K562 (cell line): ENCODE measurements around the gene ICAM3. TPM values are rescaled to one million over a fixed set of nuclear protein-coding genes. Genes with fewer than 3 reads are reported as not detected.
A peak's percentile ranks its signal among the peaks of the same experiment; 100 is the strongest.

ENCODE experiments used
- ATAC-seq: fragments of 200-7000 bp; cut with Tn5 transposase; 3 replicates; pipeline ENCODE4 v1.9.1; 2020; ENCODE audit warnings: moderate library complexity
- BruUV-seq: library from RNA; stranded (reverse); fragments of 400-500 nt; replicated peaks from 2 replicates; lab custom pipeline; 2021; lab: Mats Ljungman, UMichigan
- CTCF ChIA-PET: fragments of 300-600 bp; formaldehyde crosslinking; extraction: SDS; loops from one replicate; lab custom pipeline; 2021; ENCODE audit warnings: low intra/inter-chr PET ratio; lab: Yijun Ruan, JAX
- POLR2A ChIA-PET: fragments of 300-600, 350-650 bp; sonication (Branson Sonifier 250); formaldehyde crosslinking; extraction: SDS; loops from one replicate; lab custom pipeline; 2021; ENCODE audit warnings: antibody characterized with exemption, inconsistent platforms; lab: Yijun Ruan, JAX
- DNase-seq, 4 experiments: peaks; one replicate each; pipeline versions ENCODE4 v3.0.0 to v3.0.0-alpha.2; 2011 to 2018; ENCODE audit warnings: low spot score in 3 of 4, mixed read lengths in 3 of 4; ENCODE audit errors: extremely low read depth in 1 of 4
- FAIRE-seq: peaks from 2 replicates; lab custom pipeline; 2011; peaks lifted over from hg19 to GRCh38; lab: Jason Lieb, UNC
- H2AFZ ChIP-seq: 2 replicates; pipeline ENCODE4 v1.6.0; 2011; ENCODE audit warnings: low read depth, low read length, control low read depth, inconsistent platforms
- H3K27ac ChIP-seq: fragments of 200-600 bp; 3 replicates; pipeline ENCODE4 v1.8.0; 2011; ENCODE audit warnings: low read depth, mild to moderate bottlenecking, control low read depth, inconsistent platforms, low read length, moderate library complexity, mixed read lengths; ENCODE audit errors: extremely low read depth
- H3K27me3 ChIP-seq, 2 experiments: fragments of 300-600 bp in 1 of 2; 2 replicates in 1 of 2; 3 replicates in 1 of 2; pipeline versions ENCODE4 v1.6.0 to v1.8.0; 2011; ENCODE audit warnings: inconsistent platforms in 2 of 2, low read length in 2 of 2, mild to moderate bottlenecking in 1 of 2, mixed read lengths in 1 of 2, moderate library complexity in 1 of 2; ENCODE audit not compliant: control insufficient read depth in 2 of 2, insufficient read depth in 2 of 2
- H3K36me3 ChIP-seq: fragments of 300-600 bp; 3 replicates; pipeline ENCODE4 v1.8.0; 2011; ENCODE audit warnings: mild to moderate bottlenecking, low read length, inconsistent platforms; ENCODE audit not compliant: control insufficient read depth, insufficient read depth
- H3K4me1 ChIP-seq, 2 experiments: fragments of 200-600 bp in 1 of 2; replicated peaks in 1 of 2; 2 replicates in 1 of 2; 3 replicates in 1 of 2; pipeline versions ENCODE4 v1.5.1 to v1.8.0; 2011; ENCODE audit warnings: inconsistent platforms in 2 of 2, low read length in 2 of 2, mild to moderate bottlenecking in 1 of 2, mixed read lengths in 1 of 2, moderate library complexity in 1 of 2; ENCODE audit not compliant: control insufficient read depth in 2 of 2, insufficient read depth in 2 of 2
- H3K4me2 ChIP-seq: 2 replicates; pipeline ENCODE4 v1.6.1; 2011; ENCODE audit warnings: low read length, control low read depth, inconsistent platforms, mixed read lengths; ENCODE audit not compliant: insufficient read depth
- H3K4me3 ChIP-seq: fragments of 200-600 bp; sonication (generic), shearing (Covaris generic); 2 replicates; pipeline ENCODE4 v1.5.1; 2016; ENCODE audit warnings: control low read depth, inconsistent platforms
- H3K79me2 ChIP-seq: fragments of 200-600 bp; 3 replicates; pipeline ENCODE4 v1.8.0; 2011; ENCODE audit warnings: low read length, inconsistent platforms; ENCODE audit not compliant: control insufficient read depth, insufficient read depth
- H3K9ac ChIP-seq, 2 experiments: 2 replicates each; pipeline versions ENCODE4 v1.6.0 to v1.6.1; 2011; ENCODE audit warnings: low read depth in 2 of 2, low read length in 2 of 2, control low read depth in 1 of 2, inconsistent platforms in 1 of 2, mild to moderate bottlenecking in 1 of 2, mixed read lengths in 1 of 2; ENCODE audit not compliant: insufficient read depth in 1 of 2
- H3K9me1 ChIP-seq: one replicate; pipeline ENCODE4 v1.6.0; 2011; ENCODE audit warnings: inconsistent platforms, mild to moderate bottlenecking, low read length, moderate library complexity; ENCODE audit not compliant: control insufficient read depth, insufficient read depth
- H3K9me3 ChIP-seq: replicated peaks from 2 replicates; pipeline ENCODE4 v1.5.1; 2011; ENCODE audit warnings: low read depth, low read length, inconsistent platforms; ENCODE audit not compliant: control insufficient read depth, insufficient read depth
- H4K20me1 ChIP-seq: replicated peaks from 2 replicates; pipeline ENCODE4 v1.6.1; 2011; ENCODE audit warnings: low read length, inconsistent platforms, mixed read lengths; ENCODE audit not compliant: control insufficient read depth, insufficient read depth
- ASH1L ChIP-seq: fragments of 450-650 bp; IDR thresholded peaks from 2 replicates; pipeline ENCODE4 v1.6.1; 2018; ENCODE audit warnings: borderline replicate concordance, mild to moderate bottlenecking, low read depth; ENCODE audit not compliant: partially characterized antibody
- CTBP1 ChIP-seq: fragments of 450-650 bp; IDR thresholded peaks from 2 replicates; pipeline ENCODE4 v1.6.1; 2016; ENCODE audit warnings: borderline replicate concordance
- DLX4 ChIP-seq: fragments of 250-450 bp; sonication (Bioruptor Pico); IDR thresholded peaks from 2 replicates; pipeline ENCODE4 v1.6.1; 2021; ENCODE audit warnings: mild to moderate bottlenecking
- E2F1 ChIP-seq: sonication (generic); formaldehyde crosslinking; IDR thresholded peaks from 2 replicates; pipeline ENCODE4 v1.8.1; 2023; ENCODE audit warnings: mild to moderate bottlenecking, missing genetic modification reagents, moderate library complexity
- HMBOX1 ChIP-seq: sonication (generic); IDR thresholded peaks from 2 replicates; pipeline ENCODE4 v1.6.1; 2016
- HMGN3 ChIP-seq: IDR thresholded peaks from 2 replicates; pipeline ENCODE4 v1.6.1; 2011; ENCODE audit warnings: borderline replicate concordance, low read depth, mild to moderate bottlenecking, mixed read lengths, low read length; ENCODE audit not compliant: insufficient read length; ENCODE audit errors: extremely low read depth
- MEIS2 ChIP-seq: fragments of 450-650 bp; IDR thresholded peaks from 2 replicates; pipeline ENCODE4 v1.6.1; 2014; ENCODE audit warnings: mild to moderate bottlenecking; ENCODE audit not compliant: partially characterized antibody
- NFXL1 ChIP-seq: fragments of 450-650 bp; formaldehyde crosslinking; IDR thresholded peaks from 2 replicates; pipeline ENCODE4 v1.4.0; 2021; ENCODE audit warnings: mild to moderate bottlenecking
- SP1 ChIP-seq: sonication (generic); formaldehyde crosslinking; IDR thresholded peaks from 2 replicates; pipeline ENCODE4 v1.8.1; 2022; ENCODE audit warnings: mild to moderate bottlenecking, missing genetic modification reagents
- TARDBP ChIP-seq: fragments of 450-650 bp; IDR thresholded peaks from 2 replicates; pipeline ENCODE4 v1.6.1; 2016
- TEAD1 ChIP-seq, 2 experiments: fragments of 450-650 bp in 1 of 2; sonication (generic) in 1 of 2; formaldehyde crosslinking; IDR thresholded peaks; 2 replicates each; pipeline versions ENCODE4 v1.4.0 to v1.8.0; 2020 to 2022; ENCODE audit warnings: mild to moderate bottlenecking in 2 of 2, missing genetic modification reagents in 1 of 2
- ZNF740 ChIP-seq, 3 experiments: fragments of 200-800 bp in 1 of 3; sonication (Bioruptor generic) in 1 of 3; sonication (generic) in 1 of 3; formaldehyde crosslinking in 1 of 3; IDR thresholded peaks; 2 replicates each; pipeline versions ENCODE4 v1.6.1 to v1.8.0; 2016 to 2022; ENCODE audit warnings: mild to moderate bottlenecking in 2 of 3, missing compliant biosample characterization in 2 of 3, missing genetic modification characterization in 2 of 3, missing genetic modification reagents in 1 of 3
- WGBS: fragments of 100-300 bp; shearing (Covaris generic); methylation state at CpG from one replicate; pipeline ENCODE4 v1.1.6; 2016; ENCODE audit warnings: low coverage, mixed read lengths; ENCODE audit not compliant: insufficient coverage; ENCODE audit errors: missing lambda C conversion rate; 5-methylcytosine and 5-hydroxymethylcytosine counted together
- in situ Hi-C: fragments of 300-500 bp; cut with MboI; formaldehyde crosslinking; loops from 4 replicates; pipeline ENCODE4 v1.15.0; 2018; ENCODE audit warnings: inconsistent platforms, mixed read lengths
- intact Hi-C: fragments of 100-400 bp; cut with micrococcal nuclease; formaldehyde crosslinking; loops from 2 replicates; pipeline ENCODE4 v1.14.2; 2022
- polyA plus RNA-seq, 8 experiments: library from polyadenylated mRNA; depleted of rRNA in 4 of 8; stranded (reverse) in 5 of 8; unstranded in 3 of 8; fragments of >200 nt; fragmentation: Nextera tagmentation in 2 of 8; fragmentation: Illumina TruSeq in 1 of 8; extraction: Ambion mirVana in 2 of 8; extraction: Trizol in 1 of 8; gene quantifications; 2 replicates each; pipeline versions ENCODE4 v1.2.1 to v1.2.3, GENCODE V29; 2011 to 2014; ENCODE audit warnings: inconsistent platforms in 1 of 8, missing spikeins in 1 of 8
- total RNA-seq, 7 experiments: library from RNA; depleted of rRNA in 6 of 7; stranded (reverse); fragments of >200 nt in 6 of 7; fragmentation: Illumina TruSeq in 2 of 7; extraction: Trizol in 2 of 7; gene quantifications; 2 replicates each; pipeline versions ENCODE4 v1.2.1 to v1.2.3, GENCODE V29; 2011 to 2021; ENCODE audit warnings: low replicate concordance in 1 of 7

ICAM3 gene
- total and polyA plus RNA-seq, 9 of the 15 experiments (the other 6 are each of a cell fraction or from before 2014, with no cell fraction given): 6.5 to 39.5 (median 24.2) TPM

- H3K36me3 ChIP-seq: peaks cover 62% of the 10 kb centered on the region; the same call in 2 of the 3 replicates
- 0 out of 2 replicates have a peak, but pooled peaks cover 8% of the 10 kb centered on the region for H4K20me1 ChIP-seq
- WGBS: under 1% methylated on average over 43 of the region's 55 CpGs
- intact Hi-C loops: loop anchor here (1.0 kb wide), 1 partner anchor 17 kb away; no protein-coding TSS in a partner anchor
- no peaks in the 10 kb centered on the region for H3K27me3 ChIP-seq
- in situ Hi-C loops: no loop called here
- peak within 1 kb of the TSS; percentile 73 for H3K27ac ChIP-seq
- CTCF ChIA-PET: no interaction called here
- peak within 1 kb of the TSS; percentile 92 for H2AFZ ChIP-seq
- H3K9me1 ChIP-seq: no peaks in the 10 kb centered on the region
- no peaks in the 10 kb centered on the region for H3K9me3 ChIP-seq
- peak within 1 kb of the TSS; percentile 99 for H3K4me2 ChIP-seq
- H3K79me2 ChIP-seq: peaks cover 23% of the 10 kb centered on the region
- FAIRE-seq (peak; percentile 74), ATAC-seq (peak; percentile 90), DNase-seq (peak; percentile 89 to 91 (median 90))
- H3K4me3 ChIP-seq: peak within 1 kb of the TSS; percentile 82
- POLR2A ChIA-PET: interaction anchor here (0.6 to 3.3 kb wide), 13 partner anchors 9 to 131 kb away, joined by 3 to 19 read pairs (median 3); partner anchors contain the start of genes ICAM1 and RAVER1
- H3K9ac ChIP-seq: peak within 1 kb of the TSS; percentile 74 to 96
- H3K4me1 ChIP-seq: peaks cover 20 to 48% of the 10 kb centered on the region in 2 experiments
- BruUV-seq: TSS peak; percentile 46
- TF ChIP-seq HMGN3: no peak
- TF ChIP-seq MEIS2: peak; percentile 8
- no peak for TF ChIP-seq ZNF740 (CRISPR knock-in tag; IDR thresholded peaks at IDR 0.05)
- TF ChIP-seq ZNF740 (tag; IDR thresholded peaks at IDR 0.05): no peak
- TF ChIP-seq SP1 (CRISPR knock-in tag): no peak
- TF ChIP-seq ASH1L: no peak
- no peak for TF ChIP-seq HMBOX1
- no peak for TF ChIP-seq TARDBP
- TF ChIP-seq TEAD1 (CRISPR knock-in tag; IDR thresholded peaks at IDR 0.05): 0 out of 4 replicates have a peak, but pooled peaks have one; percentile 16 to 57
- TF ChIP-seq CTBP1: no peak
- TF ChIP-seq E2F1 (CRISPR knock-in tag): no peak
- no peak; the same call in 1 of the 2 replicates for TF ChIP-seq DLX4 (CRISPR knock-in tag)
- no peak for TF ChIP-seq NFXL1 (CRISPR knock-in tag)
These were observed 23.8 kb downstream of the ICAM3 start, which contains the start of gene FDX2 for GRCh38 chr19:10315335-10316214. FDX2 (minus strand) TSS chr19:10316015; CDS start chr19:10315996, 19 bp downstream.
